Right ventricle myocardium superior (tissue), 1 donor: ENCODE results near the gene PYGB. TPM values are rescaled to one million over a fixed set of nuclear protein-coding genes. Genes with fewer than 3 reads are reported as not detected.

Experiments
- ATAC-seq: fragments of 200-7000 bp; cut with Tn5 transposase; one replicate; pipeline ENCODE4 v1.9.1; 2020; ENCODE audit warnings: mild to moderate bottlenecking; ENCODE audit not compliant: poor library complexity
- DNase-seq: peaks from one replicate; pipeline ENCODE4 v3.0.0-alpha.2; 2020
- intact Hi-C: fragments of 100-400 bp; cut with DNase I; formaldehyde crosslinking; loops from one replicate; pipeline ENCODE4 v1.11.2; 2022
- total RNA-seq: library from RNA; stranded (reverse); fragmentation: NEBNext Ultra II Directional; extraction: Animal tissue kit (Norgen Biotek cat#: 25700); gene quantifications from one replicate; pipeline ENCODE4 v1.2.1, GENCODE V29; 2021
- donor health status: DM: no; HTN: yes; CAD: no; lungs with severe emphysema.

Gene PYGB
- total RNA-seq, 1 donor from 2014 or later: 170 TPM

DNA sequence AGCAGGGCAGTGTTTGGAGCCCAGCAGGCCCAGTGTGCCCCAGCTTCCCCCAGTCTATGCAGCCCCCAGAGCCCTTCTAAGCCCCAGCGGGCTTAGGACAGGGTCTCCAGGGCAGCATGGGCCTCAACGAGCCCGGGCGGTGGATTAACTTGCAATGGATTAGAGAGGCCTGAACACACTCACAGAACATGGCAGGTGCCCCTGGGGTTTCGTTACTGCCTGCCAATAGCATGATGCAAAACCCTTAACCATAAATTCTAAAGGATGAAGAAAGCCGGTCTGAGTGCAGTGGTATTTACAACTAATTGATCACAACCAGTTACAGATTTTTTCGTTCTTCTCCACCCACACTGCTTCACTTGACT is 33.5 kb upstream of the PYGB start:
- ATAC-seq (no peak), DNase-seq (no peak)
- intact Hi-C loops: no loop called here

DNA sequence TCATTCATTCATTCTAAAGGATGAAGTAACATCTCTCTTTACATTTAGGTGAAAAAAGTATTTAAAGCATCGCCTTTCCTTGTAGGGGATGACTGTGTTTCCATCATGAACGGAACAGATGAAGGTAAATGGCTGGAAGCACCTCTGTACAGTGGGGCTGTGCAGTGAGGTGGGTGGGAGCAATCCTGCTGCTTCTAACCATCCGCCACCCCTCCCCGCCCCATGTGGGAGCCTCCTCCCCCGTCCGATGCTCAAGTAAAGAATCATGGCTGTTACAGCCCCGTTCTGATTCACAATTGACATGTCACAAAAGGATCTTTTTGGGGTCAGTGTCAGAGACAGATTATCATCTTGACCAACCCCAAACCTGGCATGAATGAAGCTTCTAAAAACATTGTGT is 33.1 kb upstream of the PYGB start:
- DNase-seq (no peak), ATAC-seq (no peak)
- intact Hi-C loops: no loop called here

DNA sequence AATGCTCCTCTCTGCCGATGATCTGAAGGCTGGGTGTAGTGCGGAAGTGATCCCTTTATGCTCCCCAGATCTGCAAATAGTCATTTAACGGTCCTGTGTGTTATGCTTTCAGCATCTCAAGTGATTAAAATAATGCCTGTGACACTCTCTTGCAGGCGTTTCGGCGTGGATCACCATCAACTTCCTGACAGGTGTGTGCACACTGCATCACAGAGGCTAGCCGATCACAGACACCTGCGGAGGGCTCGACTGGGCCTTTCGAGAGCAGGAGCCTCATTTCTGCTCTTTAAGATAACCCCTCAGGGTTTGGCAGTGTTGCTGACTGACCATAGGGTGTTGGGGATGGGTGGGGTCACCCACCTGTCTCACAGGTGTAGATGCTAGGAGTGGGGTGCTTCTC is 32.4 kb upstream of the PYGB start:
- intact Hi-C loops: no loop called here
- ATAC-seq: no peak

DNA sequence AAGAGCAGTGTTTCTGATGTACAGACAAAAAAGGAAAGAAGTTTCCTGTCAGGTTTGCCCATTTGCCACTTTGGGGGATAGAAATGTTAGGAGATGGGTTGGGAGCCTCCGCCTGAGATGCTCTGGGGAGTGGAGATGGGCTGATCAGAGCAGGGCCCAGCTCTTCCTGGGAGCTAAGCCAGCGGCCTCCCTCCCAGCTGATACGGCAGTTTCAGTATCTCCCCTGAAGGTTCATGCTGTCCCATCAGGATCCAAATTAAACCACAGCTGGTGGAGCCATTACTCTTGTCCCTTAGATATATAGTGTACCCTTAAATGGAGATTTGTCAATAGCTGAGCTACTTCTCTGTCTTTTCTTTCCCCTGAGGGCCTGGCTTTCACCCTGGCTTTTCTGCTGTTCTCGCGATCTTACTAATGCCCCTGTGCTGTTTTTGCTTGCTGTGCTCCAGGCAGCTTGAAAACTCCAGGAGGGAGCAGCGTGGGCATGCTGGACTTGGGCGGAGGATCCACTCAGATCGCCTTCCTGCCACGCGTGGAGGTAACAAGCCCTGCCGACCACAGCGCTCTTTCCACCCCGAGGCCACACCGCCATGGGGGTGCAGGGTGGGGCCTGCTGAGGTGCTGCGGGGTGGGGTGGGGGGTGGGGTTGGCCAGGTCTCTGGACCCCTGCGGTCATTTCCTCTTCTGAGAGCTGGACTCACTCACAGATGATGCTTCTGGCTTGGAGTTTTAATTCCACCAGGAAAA is 31.5 kb upstream of the PYGB start:
- intact Hi-C loops: no loop called here
- DNase-seq (no peak), ATAC-seq (peak; percentile 57)

More for the DNA sequence above, 32.4 kb upstream of the PYGB start:
- DNase-seq: no peak

DNA sequence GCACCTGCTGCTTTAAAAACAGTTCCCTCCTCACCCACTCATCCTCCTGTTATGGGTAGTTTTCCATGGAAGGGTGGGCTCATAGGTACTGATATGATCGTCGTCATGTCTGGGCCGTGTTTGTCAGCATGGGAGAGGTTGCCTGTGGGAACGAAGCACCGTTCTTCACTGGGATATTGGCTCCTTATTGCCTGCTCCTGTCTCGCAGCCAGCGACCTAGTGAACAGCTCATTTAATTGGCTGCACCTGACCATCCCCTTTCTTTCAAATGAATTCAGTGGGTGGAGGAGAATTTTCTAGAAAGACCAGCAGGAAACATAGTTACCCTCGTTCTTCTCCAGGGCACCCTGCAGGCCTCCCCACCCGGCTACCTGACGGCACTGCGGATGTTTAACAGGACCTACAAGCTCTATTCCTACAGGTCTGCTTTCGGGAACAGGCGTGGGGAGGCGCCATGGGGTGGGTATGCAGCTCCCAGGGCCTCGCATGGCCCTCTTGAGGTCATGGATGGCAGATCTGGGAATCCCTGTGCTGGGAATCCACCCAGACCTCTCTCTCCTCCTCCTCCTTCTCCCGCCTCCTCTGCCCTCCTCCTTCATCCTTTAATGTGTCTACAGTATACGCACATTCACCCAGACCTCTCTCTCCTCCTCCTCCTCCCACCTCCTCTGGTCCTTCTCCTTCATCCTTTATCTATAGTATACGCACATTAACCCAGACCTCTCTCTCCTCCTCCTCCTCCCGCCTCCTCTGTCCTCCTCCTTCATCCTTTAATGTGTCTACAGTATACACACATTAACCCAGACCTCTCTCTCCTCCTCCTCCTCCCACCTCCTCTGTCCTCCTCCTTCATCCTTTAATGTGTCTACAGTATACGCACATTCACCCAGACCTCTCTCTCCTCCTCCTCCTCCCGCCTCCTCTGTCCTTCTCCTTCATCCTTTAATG is 30.4 kb upstream of the PYGB start:
- DNase-seq (no peak), ATAC-seq (no peak)
- intact Hi-C loops: no loop called here

DNA sequence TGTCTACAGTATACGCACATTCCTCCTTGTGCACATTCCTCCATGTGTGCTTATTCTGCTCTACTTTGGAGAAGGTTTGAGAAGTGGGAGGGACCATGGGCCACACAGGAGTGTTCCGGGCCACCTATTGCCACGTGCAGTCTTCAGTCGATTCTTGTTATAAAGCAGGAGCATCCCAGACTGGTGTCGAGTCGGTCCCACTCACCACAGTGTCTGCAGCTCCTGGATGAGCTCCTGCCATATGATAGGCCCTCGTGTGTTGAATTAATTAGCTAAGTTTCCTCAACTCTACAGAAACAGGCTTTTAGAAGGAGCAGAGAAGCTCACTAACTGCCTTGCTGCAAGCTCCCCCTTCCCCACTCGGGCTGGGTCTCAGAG is 29.8 kb upstream of the PYGB start:
- intact Hi-C loops: no loop called here
- ATAC-seq (no peak), DNase-seq (no peak)

DNA sequence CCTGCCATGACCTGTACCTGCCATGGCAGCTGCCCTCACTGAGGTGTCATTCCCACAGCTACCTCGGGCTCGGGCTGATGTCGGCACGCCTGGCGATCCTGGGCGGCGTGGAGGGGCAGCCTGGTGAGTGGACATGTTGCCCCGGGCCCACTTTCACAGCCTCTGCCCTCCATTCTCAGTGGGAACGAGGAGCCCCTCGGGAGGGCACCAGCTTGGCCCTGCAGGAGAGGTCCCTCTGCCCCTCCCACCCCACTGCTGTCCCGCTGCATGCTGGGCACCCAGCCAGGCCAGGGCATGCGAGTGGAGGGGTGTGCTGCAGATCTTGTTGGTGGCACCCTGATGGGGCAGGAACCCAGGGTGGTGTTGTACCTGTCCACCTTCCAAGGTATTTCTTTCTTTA is 29.4 kb upstream of the PYGB start:
- ATAC-seq: no peak
- DNase-seq: no peak
- intact Hi-C loops: no loop called here

DNA sequence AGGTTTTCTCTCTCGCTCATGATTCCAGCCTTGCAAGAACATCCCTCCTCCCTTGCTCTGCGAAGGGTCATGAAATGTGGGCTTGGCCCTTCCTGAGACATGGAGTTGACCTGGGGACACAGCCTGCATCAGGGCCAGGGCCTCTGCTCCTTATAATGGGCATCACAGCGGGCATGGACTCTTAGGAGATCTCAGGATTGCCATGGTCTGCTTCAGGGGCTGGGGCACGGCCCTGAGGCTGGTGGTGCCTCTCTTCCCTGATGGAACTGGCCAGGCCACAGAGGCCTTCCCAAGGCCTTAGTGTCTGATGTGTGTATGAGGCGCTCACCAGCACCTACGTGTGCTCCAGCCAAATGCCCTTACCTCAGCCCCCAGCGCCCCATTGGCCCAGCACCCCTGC is 28.5 kb upstream of the PYGB start:
- DNase-seq (no peak), ATAC-seq (no peak)
- intact Hi-C loops: no loop called here

DNA sequence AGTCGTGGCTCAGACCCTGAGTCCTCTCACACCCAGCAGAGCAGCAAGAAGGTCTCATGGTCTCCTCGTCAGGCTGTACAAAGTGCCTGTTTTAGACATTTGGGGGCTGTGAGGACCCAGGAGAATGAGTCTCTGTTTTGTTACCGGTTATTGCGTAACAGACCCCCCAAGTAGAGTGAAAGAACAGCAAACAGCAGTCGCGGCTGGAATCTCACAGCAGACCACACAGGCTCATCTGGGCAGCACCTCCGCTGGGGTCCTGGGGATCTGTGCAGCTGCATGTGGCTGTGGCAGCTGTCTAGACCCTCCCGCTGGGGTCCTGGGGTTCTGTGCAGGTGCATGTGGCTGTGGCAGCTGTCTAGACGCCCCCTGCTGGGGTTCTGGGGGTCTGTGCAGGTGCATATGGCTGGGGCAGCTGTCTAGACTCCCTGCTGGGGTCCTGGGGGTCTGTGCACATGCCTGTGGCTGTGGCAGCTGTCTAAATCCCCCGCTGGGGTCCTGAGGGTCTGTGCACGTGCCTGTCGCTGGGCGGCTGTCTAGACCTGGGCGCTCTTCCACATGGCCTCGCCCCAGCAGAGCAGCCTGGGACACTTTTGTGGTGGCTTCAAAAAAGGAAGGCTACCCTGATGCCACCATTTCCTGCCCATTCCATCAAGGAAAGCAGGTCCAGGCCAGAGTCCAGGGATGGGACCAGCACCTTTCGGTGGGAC is 27.7 kb upstream of the PYGB start:
- ATAC-seq (no peak), DNase-seq (no peak)
- intact Hi-C loops: no loop called here

DNA sequence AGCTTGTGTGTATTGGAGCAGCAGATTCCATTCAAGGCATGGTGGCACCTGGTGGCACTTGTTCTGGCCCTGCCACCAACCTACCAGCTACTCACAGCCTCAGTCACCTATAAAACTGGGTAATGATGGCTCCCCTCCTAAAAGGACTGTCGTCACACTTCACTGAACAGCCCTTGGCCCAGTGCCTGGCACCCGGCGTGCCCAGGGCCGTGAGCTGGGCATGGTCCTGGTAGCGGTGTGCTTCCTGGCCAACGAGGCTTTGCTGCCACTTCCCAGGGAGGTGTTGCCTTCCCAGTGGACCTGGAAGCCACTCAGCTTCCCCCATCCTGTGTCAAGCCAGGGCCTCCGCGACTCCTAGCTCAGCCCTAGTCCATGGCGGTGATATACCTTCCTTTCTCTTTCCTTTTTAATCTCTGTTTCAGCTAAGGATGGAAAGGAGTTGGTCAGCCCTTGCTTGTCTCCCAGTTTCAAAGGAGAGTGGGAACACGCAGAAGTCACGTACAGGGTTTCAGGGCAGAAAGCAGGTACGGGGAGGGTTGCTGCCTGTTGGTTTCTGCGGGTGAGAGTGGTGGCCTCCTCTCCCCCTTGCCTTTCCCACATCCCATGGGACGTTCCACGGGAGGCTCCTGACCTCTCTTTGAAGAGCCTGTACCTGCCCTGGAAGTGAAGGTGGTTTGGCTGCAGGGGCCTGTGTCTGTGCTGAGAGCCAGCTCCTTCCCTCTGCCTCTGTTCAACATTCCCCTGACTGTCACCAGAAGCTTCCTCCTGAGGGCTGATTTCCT is 26.9 kb upstream of the PYGB start:
- DNase-seq: peak; percentile 82
- intact Hi-C loops: no loop called here
- peak; percentile 72 for ATAC-seq

DNA sequence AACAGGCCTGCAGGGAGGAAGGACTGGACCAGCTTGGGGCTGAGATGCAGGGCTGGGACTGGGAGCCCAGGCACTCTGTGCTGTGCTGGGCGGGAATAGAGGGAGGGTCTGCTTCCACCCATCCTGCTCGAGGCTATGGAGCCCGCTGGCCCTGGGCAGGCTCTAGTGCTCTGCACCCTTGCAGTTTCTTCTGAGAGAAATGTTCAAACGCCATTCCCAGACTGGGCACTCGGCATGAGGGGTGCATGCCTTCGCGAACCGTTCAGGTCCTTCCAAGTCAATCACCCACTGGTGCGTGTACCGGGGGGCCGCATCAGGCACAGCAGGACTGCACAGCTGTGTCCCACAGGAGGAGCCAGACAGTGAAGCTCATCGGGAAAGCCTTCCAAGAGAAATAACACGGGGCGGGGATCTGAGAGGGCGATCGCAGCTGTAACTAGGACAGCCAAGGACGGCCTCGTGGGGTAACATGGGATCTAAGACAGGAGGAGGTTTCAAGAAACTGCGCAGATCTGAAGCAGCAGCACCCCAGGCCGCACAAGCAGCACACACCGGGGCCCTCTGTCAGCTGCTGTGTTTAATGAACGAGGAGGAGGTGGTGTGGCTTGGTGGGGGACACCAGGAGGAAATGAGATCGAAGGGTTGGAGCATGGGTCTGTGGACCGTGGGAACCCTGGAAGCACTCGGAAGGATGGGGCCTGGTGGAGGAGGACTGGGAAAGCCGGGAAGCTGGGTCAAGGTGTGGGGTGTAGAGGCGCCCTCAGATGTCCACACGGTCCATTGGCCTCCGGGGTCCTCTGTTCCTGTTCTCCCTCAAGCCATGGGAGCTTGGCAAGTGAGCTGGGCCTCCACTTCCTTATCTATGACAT is 26.1 kb upstream of the PYGB start:
- ATAC-seq (peak; percentile 16), DNase-seq (peak; percentile 71)
- intact Hi-C loops: no loop called here

DNA sequence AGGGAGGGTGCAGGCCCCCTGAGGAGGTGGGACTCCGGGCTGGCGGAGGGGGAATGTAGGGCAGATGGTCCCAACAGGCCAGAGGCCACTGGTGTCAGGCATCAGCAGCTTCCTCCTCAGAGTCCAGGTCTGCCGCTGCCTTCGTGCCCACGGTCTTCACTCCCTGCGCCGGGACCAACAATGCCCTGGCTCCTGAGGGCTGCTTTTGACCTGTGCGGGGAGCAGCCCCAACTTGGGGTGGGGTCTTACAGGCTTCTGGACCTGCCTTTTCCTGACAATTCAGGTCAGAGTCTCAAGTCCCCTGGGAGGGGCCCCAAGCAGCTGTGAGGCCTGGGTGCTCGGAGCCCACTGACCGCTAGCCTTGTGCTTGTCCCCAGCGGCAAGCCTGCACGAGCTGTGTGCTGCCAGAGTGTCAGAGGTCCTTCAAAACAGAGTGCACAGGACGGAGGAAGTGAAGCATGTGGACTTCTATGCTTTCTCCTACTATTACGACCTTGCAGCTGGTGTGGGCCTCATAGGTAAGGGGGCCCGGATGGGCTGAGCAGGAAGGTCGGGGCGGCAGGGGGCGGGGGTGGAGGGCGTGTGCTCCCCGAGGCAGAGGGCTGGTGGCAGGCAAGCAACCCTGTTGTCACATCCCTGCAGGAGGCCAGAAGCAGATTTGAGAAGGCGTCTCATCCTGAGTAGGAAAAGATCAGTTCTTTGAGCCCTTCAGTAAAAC is 25.3 kb upstream of the PYGB start:
- ATAC-seq (no peak), DNase-seq (no peak)
- intact Hi-C loops: no loop called here

DNA sequence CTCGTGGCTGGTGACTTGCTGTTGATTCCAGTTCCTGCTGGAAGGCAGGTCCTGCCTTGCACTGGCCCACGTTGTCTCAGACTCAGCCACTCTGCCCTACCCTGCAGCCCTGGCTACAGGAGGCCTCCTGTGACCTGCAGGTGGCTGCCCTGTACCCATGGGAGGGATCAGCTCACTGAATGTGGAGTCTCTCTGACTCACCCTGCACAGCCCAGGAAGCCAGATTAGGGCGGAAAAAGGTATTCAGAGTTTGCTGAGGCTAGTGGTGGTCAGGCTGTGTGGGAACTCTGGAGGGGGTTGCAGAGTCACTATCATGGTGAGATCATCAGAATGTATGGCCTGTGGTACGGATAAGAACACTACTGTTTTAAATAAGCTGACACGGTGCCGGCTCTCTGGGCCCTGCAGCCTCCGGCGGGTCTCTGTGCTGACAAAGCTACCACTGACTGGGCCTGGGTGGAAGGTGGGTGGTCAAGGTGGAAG is 24.7 kb upstream of the PYGB start:
- no peak for DNase-seq
- intact Hi-C loops: no loop called here
- ATAC-seq: no peak

DNA sequence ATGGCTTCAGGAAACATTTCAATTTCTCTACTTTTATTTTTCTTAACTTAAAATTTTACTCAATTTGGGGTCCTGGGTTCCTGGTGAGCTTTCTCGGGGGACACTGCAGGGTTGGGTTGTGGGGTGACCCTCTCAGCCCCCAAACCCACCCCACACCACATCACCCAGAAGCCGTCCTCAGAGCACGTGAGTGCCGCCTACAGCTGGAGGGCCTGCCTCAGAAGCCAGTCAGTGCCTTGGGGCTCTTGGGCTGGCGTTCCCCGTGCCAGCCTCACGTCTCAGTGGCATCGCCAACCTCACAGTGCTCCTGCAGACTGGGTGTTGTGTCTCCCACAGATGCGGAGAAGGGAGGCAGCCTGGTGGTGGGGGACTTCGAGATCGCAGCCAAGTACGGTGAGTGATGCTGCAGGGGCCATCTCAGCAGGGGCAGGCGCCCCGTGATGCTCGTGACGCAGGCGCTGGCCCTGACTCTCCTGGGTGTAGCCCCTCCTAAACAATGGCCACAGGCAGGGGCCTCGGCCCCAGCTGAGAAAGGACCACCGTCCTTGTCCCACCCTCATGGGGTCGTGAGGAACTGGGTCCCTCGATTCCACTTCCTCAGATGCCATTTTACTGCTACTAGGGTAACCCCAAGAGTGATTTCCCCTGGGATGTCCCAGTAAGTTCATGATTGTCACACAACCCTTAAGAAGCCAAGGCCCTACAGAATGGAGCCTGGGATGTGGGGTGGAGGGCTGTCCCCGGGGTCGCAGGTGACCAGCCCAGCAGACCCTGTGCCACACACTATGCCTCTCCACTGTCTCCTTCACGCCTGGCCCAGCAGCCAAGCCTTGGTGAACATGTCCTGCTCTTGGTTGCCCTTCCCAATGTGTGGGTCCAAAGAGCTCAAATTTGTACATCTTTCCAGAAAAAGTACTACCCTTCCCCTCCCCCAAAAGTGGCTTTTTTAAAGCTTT is 23.8 kb upstream of the PYGB start:
- intact Hi-C loops: no loop called here
- ATAC-seq: no peak
- DNase-seq: no peak

DNA sequence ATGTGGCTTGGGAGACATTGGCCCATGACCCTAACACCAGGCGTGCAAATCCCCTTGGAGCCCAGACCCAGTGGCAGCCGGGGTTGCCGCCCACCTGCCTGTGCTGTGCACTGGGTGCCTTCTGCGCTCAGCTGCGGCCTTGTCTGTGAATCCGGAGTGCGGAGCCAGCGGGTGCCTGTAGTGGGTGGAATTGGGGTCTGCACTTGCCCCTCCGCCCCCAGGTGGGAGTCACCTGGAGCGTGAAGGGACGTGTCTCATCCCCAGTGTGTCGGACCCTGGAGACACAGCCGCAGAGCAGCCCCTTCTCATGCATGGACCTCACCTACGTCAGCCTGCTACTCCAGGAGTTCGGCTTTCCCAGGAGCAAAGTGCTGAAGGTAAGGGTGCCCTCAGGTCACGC is 22.9 kb upstream of the PYGB start:
- DNase-seq (no peak), ATAC-seq (no peak)
- intact Hi-C loops: no loop called here
